Activated CD8-positive, alpha-beta T cell treated with anti-CD3 and anti-CD28 coated beads for 36 hours (primary cell): Measurements from ENCODE around the gene DUSP16. TPM values are rescaled to one million over a fixed set of nuclear protein-coding genes. Genes with fewer than 3 reads are reported as not detected.
"Not testable (repeated sequence)": the region's sequence is repeated elsewhere in the genome, so short reads cannot be mapped to it uniquely, and the experiment has no call there.

Experiments used
- ATAC-seq: fragments of 200-7000 bp; cut with Tn5 transposase; one replicate; pipeline ENCODE4 v1.10.0; 2021; ENCODE audit warnings: mild to moderate bottlenecking, moderate library complexity
- CTCF ChIA-PET: fragments of 350-600 bp; sonication (Branson Sonifier 250); formaldehyde crosslinking; loops from one replicate; lab custom pipeline; 2021; ENCODE audit warnings: antibody characterized with exemption; lab: Charles Lee
- POLR2A ChIA-PET: fragments of 350-600 bp; sonication (Branson Sonifier 250); formaldehyde crosslinking; loops from one replicate; lab custom pipeline; 2021; ENCODE audit warnings: antibody characterized with exemption; lab: Charles Lee
- DNase-seq: peaks from one replicate; pipeline ENCODE4 v3.0.0-alpha.2; 2020
- H3K27ac Mint-ChIP-seq: one replicate; pipeline ENCODE4 v1.8.0; 2021; ENCODE audit warnings: mild to moderate bottlenecking, mixed read lengths
- H3K27me3 Mint-ChIP-seq: one replicate; pipeline ENCODE4 v1.8.0; 2021; ENCODE audit warnings: mixed read lengths
- H3K36me3 Mint-ChIP-seq: one replicate; pipeline ENCODE4 v1.8.0; 2021; ENCODE audit warnings: low read depth, mixed read lengths
- H3K4me1 Mint-ChIP-seq: one replicate; pipeline ENCODE4 v1.8.0; 2021; ENCODE audit warnings: low read depth, mixed read lengths
- H3K4me3 Mint-ChIP-seq: one replicate; pipeline ENCODE4 v1.8.0; 2021; ENCODE audit warnings: mild to moderate bottlenecking, moderate library complexity, mixed read lengths
- H3K9me3 Mint-ChIP-seq: one replicate; pipeline ENCODE4 v1.8.0; 2021; ENCODE audit warnings: mixed read lengths
- intact Hi-C: fragments of 100-400 bp; cut with micrococcal nuclease; formaldehyde crosslinking; loops from one replicate; pipeline ENCODE4 v1.10.0; 2022
- total RNA-seq, 2 experiments: library from RNA; stranded (reverse); gene quantifications; one replicate each; pipeline ENCODE4 v1.2.3, GENCODE V29; 2021
- TF ChIP-seq, protein P1 (sequence below): fragments of 200-600 bp; IDR thresholded peaks from one replicate; pipeline ENCODE4 v1.8.0; 2022; ENCODE audit warnings: antibody characterized with exemption, mild to moderate bottlenecking

DUSP16 gene
- total RNA-seq, 2 experiments from 2014 or later: 28.2 to 30.2 TPM

DNA sequence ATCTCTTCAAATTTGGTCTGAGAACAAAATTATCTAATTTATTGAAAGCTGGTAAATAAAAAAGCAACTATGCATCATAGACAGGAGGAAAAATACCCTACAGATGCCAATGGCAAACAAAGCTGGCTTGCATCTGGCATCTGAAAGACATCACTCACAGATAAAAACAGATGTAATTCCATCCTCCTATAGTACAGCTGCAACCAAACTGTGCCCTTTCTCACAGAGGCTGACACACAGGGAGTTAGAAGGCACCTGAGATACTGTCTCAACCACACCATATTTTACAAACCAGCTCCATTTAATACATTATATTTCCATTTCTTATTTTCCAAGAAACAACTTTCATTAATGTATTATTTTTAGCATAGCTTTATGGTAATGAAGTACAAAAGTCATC, 39.4 kb downstream of the DUSP16 start:
- H3K4me1 Mint-ChIP-seq: peaks cover 33% of the 10 kb centered on the region
- H3K4me3 Mint-ChIP-seq: no peak overlapping the region
- CTCF ChIA-PET: interaction anchor here (0.9 to 1.8 kb wide), 4 partner anchors 10 to 21 kb away, joined by 3 to 8 read pairs (median 4); no protein-coding TSS in a partner anchor

DNA sequence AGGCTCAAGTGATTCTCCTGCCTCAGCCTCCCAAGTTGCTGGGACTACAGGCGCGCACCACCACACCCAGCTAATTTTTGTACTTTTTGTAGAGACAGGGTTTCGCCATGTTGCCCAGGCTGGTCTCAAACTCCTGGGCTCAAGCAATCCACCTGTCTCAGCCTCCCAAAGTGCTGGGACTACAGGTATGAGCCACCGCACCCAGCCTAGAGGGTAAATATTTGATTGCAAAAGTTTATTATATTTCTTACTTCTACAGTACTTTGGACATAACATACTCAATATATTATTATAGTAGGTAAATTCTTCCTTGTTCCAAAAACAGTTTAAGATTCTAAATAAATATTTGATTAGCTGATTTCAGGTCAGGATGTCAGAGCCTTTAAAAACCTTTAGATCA, 40.0 kb downstream of the DUSP16 start:
- CTCF ChIA-PET: interaction anchor here (0.7 to 1.8 kb wide), 6 partner anchors 10 to 40 kb away, joined by 3 to 8 read pairs (median 4); partner anchors contain the start of gene DUSP16

More for the DNA sequence above, 39.4 kb downstream of the DUSP16 start:
- POLR2A ChIA-PET: interaction anchor here (1.2 to 1.8 kb wide), 2 partner anchors 9 to 10 kb away, joined by 3 to 6 read pairs; no protein-coding TSS in a partner anchor
- Mint-ChIP-seq H3K27me3 (no peaks in the 10 kb centered on the region), H3K9me3 (no peaks in the 10 kb centered on the region), H3K27ac (no peak overlapping the region), H3K36me3 (peaks cover 19% of the 10 kb centered on the region)
- intact Hi-C loops: no loop called here
- ATAC-seq (no peak), DNase-seq (no peak)
- TF ChIP-seq, protein P1, sequence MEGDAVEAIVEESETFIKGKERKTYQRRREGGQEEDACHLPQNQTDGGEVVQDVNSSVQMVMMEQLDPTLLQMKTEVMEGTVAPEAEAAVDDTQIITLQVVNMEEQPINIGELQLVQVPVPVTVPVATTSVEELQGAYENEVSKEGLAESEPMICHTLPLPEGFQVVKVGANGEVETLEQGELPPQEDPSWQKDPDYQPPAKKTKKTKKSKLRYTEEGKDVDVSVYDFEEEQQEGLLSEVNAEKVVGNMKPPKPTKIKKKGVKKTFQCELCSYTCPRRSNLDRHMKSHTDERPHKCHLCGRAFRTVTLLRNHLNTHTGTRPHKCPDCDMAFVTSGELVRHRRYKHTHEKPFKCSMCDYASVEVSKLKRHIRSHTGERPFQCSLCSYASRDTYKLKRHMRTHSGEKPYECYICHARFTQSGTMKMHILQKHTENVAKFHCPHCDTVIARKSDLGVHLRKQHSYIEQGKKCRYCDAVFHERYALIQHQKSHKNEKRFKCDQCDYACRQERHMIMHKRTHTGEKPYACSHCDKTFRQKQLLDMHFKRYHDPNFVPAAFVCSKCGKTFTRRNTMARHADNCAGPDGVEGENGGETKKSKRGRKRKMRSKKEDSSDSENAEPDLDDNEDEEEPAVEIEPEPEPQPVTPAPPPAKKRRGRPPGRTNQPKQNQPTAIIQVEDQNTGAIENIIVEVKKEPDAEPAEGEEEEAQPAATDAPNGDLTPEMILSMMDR: no peak

DNA sequence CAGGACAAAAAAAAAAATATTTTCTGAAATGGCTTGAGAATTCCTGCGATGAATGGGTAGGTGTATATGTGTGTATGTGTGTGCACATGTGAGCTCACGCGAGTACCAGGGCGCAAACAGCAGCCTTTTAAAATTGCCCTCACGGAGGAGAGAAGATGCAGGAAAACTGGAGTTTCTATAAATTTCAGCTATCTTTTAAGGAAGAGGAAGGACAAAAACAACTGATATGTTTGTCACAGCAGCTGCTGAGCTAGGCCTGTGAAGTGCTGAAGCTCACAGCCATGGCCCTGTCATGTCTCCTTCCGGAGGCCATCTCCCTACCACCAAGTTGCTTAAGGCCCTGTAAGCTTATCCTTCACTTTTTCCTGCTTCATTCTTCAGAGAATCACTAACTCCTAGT, 40.8 kb downstream of the DUSP16 start:
- ChIA-PET POLR2A (interaction anchor here (0.6 to 1.8 kb wide), 2 partner anchors 11 to 15 kb away, joined by 3 to 6 read pairs; no protein-coding TSS in a partner anchor), CTCF (interaction anchor here (1.0 to 1.8 kb wide), 3 partner anchors 11 to 134 kb away, joined by 3 to 5 read pairs (median 4); no protein-coding TSS in a partner anchor)
- intact Hi-C loops: no loop called here
- Mint-ChIP-seq H3K36me3 (peaks cover 25% of the 10 kb centered on the region), H3K27me3 (no peaks in the 10 kb centered on the region), H3K4me3 (no peak overlapping the region), H3K9me3 (no peaks in the 10 kb centered on the region), H3K27ac (no peak overlapping the region), H3K4me1 (peaks cover 22% of the 10 kb centered on the region)
- ATAC-seq (no peak), DNase-seq (no peak)
- TF ChIP-seq, protein P1: no peak

More for the DNA sequence above, 40.0 kb downstream of the DUSP16 start:
- H3K4me3 Mint-ChIP-seq, DNase-seq, H3K27me3 Mint-ChIP-seq, ATAC-seq, H3K27ac Mint-ChIP-seq, intact Hi-C loops, H3K9me3 Mint-ChIP-seq: not testable (repeated sequence)
- H3K36me3 Mint-ChIP-seq: peaks cover 20% of the 10 kb centered on the region
- H3K4me1 Mint-ChIP-seq: peaks cover 27% of the 10 kb centered on the region
- POLR2A ChIA-PET: interaction anchor here (0.6 to 1.8 kb wide), 3 partner anchors 9 to 16 kb away, joined by 3 to 6 read pairs (median 3); no protein-coding TSS in a partner anchor

DNA sequence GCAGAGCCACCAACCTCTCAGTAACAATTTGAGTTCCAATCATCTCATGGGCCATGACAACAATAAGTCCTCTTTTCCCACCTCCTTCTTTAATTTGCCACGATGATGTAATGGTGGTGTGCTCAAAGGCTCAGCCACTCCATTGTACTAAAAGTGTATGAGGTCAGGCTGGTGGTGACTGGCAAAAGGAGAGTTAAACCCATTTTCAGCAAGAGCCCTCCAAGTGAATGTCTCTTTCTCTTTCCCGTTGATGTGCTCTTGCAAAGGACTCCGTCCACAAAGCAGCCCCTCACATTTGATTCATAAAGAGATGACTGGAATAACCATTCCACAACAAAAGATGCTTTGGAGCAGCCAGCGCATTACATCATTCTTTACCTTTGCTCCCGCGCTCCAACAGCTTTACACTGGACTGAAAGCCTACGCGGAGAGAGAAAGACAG, 41.6 kb downstream of the DUSP16 start:
- Mint-ChIP-seq H3K27ac (no peak overlapping the region), H3K4me1 (peaks cover 16% of the 10 kb centered on the region), H3K27me3 (no peaks in the 10 kb centered on the region), H3K36me3 (peaks cover 27% of the 10 kb centered on the region), H3K4me3 (no peak overlapping the region), H3K9me3 (no peaks in the 10 kb centered on the region)
- TF ChIP-seq, protein P1: no peak
- no peak for DNase-seq
- CTCF ChIA-PET: interaction anchor here (1.0 to 1.5 kb wide), 2 partner anchors 18 to 135 kb away, joined by 3 to 4 read pairs; no protein-coding TSS in a partner anchor
- intact Hi-C loops: no loop called here
- ATAC-seq: no peak
- POLR2A ChIA-PET: no interaction called here

DNA sequence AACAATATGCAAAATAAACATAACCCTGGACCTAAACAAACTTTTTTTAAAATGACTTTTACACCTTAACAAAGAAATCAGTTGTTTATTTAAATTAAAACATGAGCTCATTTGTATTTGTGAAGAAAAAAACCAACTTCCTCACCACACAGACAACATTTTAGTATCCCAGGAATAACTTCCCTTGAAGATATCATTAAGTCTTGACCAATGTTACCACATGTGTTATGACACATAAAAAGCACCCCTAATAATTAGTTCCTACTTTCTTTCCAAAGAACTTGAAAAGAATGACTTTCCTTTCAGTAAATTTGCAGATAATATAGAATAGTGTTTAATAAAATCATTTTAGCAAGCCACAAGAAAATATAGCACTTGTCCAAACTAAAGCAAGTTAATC, 42.4 kb downstream of the DUSP16 start:
- DNase-seq (no peak), ATAC-seq (no peak)
- Mint-ChIP-seq H3K36me3 (peaks cover 27% of the 10 kb centered on the region), H3K4me1 (peaks cover 13% of the 10 kb centered on the region), H3K27me3 (no peaks in the 10 kb centered on the region), H3K27ac (no peak overlapping the region), H3K4me3 (no peak overlapping the region), H3K9me3 (no peaks in the 10 kb centered on the region)
- CTCF ChIA-PET: interaction anchor here (1.0 kb wide), 1 partner anchor 126 kb away, joined by 3 read pairs; no protein-coding TSS in a partner anchor
- TF ChIP-seq, protein P1: no peak
- POLR2A ChIA-PET: interaction anchor here (0.9 kb wide), 1 partner anchor 8 kb away, joined by 4 read pairs; no protein-coding TSS in a partner anchor
- intact Hi-C loops: no loop called here
